Lower leg skin (tissue), 3 donors: ENCODE measurements around the gene PHLPP1.

Experiments
- CTCF ChIP-seq, 3 donors: fragments of 450-650 bp; IDR thresholded peaks; one replicate each; pipeline ENCODE4 v1.5.1; 2016; ENCODE audit warnings: antibody characterized with exemption in 3 of 3, mild to moderate bottlenecking in 3 of 3, moderate library complexity in 2 of 3
- POLR2A ChIP-seq, 2 donors: fragments of 450-650 bp; IDR thresholded peaks; one replicate each; pipeline ENCODE4 v1.6.1; 2016 to 2017; ENCODE audit warnings: antibody characterized with exemption in 2 of 2, mild to moderate bottlenecking in 1 of 2, moderate library complexity in 1 of 2

DNA sequence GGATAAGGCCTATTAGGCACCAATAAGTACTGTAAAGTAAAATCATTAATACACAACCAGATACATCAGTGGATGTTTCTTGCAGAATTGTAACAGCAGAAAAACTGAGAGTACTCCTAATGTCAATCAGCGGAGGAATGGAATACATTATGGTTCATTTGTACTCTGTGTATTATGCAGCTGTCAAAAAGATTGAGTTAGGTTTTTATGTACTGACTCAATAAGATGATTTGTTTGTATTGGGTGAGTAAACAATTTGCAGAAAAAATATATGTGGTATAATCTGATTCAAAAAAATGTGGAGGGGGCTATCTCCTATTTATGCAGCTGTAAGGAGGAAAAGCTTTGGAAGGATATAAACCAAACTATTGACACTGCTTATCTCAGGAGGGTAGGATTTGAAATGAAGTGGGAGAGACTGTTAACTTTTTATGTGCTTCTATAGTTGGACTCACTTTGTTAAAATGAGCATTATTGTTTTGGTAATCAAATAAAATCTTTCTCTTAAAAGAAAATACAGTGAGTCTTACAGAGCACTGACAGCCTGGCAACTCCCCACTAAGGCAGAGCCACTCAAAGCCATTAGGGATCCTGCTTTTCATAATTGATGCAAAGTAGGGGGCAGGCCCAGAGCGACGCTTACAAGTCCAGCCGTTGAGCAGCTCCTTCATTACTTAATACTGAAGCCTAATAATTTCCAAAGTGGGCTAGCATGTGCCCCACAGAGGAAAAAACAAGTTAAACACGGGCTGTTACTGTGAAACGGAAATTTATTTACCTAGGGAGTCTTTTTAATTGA is 168.8 kb downstream of the PHLPP1 start:
- TF ChIP-seq CTCF (IDR thresholded peaks at IDR 0.05) (no peak), POLR2A (IDR thresholded peaks at IDR 0.05) (no peak)
